IMR-90 (cell line): ENCODE results near the gene SPPL2B. TPM values are rescaled to one million over a fixed set of nuclear protein-coding genes. Genes with fewer than 3 reads are reported as not detected.

ENCODE experiments used
- ATAC-seq: fragments of 200-7000 bp; cut with Tn5 transposase; 2 replicates; pipeline ENCODE4 v1.9.1; 2020; ENCODE audit warnings: low read depth, mild to moderate bottlenecking, moderate library complexity
- BruUV-seq: library from RNA; stranded (reverse); fragments of 400-500 nt; replicated peaks from 2 replicates; lab custom pipeline; 2021; lab: Mats Ljungman, UMichigan
- CTCF ChIA-PET: fragments of 300-600 bp; formaldehyde crosslinking; extraction: SDS; loops from one replicate; lab custom pipeline; 2021; ENCODE audit warnings: antibody characterized with exemption; lab: Yijun Ruan, JAX
- POLR2A ChIA-PET: fragments of 300-600 bp; sonication (Branson Sonifier 250); formaldehyde crosslinking; loops from one replicate; lab custom pipeline; 2022; ENCODE audit warnings: antibody characterized with exemption; ENCODE audit not compliant: unreplicated experiment; lab: Charles Lee
- DNase-seq: peaks from one replicate; pipeline ENCODE4 v3.0.0; 2013
- H2AFZ ChIP-seq: replicated peaks from 2 replicates; pipeline ENCODE3; 2013; ENCODE audit warnings: low read length, mild to moderate bottlenecking; ENCODE audit not compliant: poor library complexity
- H2AK5ac ChIP-seq: 2 replicates; pipeline ENCODE4 v1.6.1; 2013; ENCODE audit warnings: low read depth, low read length, inconsistent platforms
- H2AK9ac ChIP-seq: replicated peaks from 2 replicates; pipeline ENCODE3; 2013; ENCODE audit warnings: mild to moderate bottlenecking, low read depth, low read length, moderate library complexity; ENCODE audit not compliant: poor library complexity
- H2BK120ac ChIP-seq: 2 replicates; pipeline ENCODE4 v1.6.1; 2013; ENCODE audit warnings: low read depth, low read length, inconsistent platforms
- H2BK15ac ChIP-seq: 3 replicates; pipeline ENCODE4 v1.6.1; 2013; ENCODE audit warnings: low read depth, low read length, inconsistent platforms
- H2BK20ac ChIP-seq: 2 replicates; pipeline ENCODE4 v1.6.1; 2013; ENCODE audit warnings: low read depth, mild to moderate bottlenecking, inconsistent platforms, low read length, moderate library complexity
- H2BK5ac ChIP-seq: 2 replicates; pipeline ENCODE4 v1.6.1; 2013; ENCODE audit warnings: mild to moderate bottlenecking, low read depth, low read length, inconsistent platforms; ENCODE audit not compliant: poor library complexity, severe bottlenecking
- H3K14ac ChIP-seq: replicated peaks from 2 replicates; pipeline ENCODE4 v1.6.1; 2013; ENCODE audit warnings: low read depth, low read length, inconsistent platforms
- H3K18ac ChIP-seq: 2 replicates; pipeline ENCODE4 v1.6.1; 2013; ENCODE audit warnings: low read depth, low read length, control low read depth
- H3K23ac ChIP-seq: 2 replicates; pipeline ENCODE4 v1.6.1; 2013; ENCODE audit warnings: low read depth, low read length, inconsistent platforms
- H3K27ac ChIP-seq: 2 replicates; pipeline ENCODE4 v1.5.1; 2013; ENCODE audit warnings: mild to moderate bottlenecking, control low read depth, low read length; ENCODE audit not compliant: insufficient read depth
- H3K27me3 ChIP-seq: 2 replicates; pipeline ENCODE4 v1.6.1; 2013; ENCODE audit warnings: low read length; ENCODE audit not compliant: control insufficient read depth, insufficient read depth
- H3K36me3 ChIP-seq: 2 replicates; pipeline ENCODE4 v1.6.1; 2013; ENCODE audit warnings: low read length, mixed read lengths; ENCODE audit not compliant: control insufficient read depth, insufficient read depth
- H3K4ac ChIP-seq: 2 replicates; pipeline ENCODE4 v1.6.1; 2013; ENCODE audit warnings: low read depth, low read length, inconsistent platforms
- H3K4me1 ChIP-seq: 2 replicates; pipeline ENCODE4 v1.6.1; 2013; ENCODE audit warnings: low read length, mixed read lengths; ENCODE audit not compliant: control insufficient read depth, insufficient read depth
- H3K4me2 ChIP-seq: 2 replicates; pipeline ENCODE4 v1.6.1; 2013; ENCODE audit warnings: low read depth, mild to moderate bottlenecking, control low read depth, low read length, moderate library complexity
- H3K4me3 ChIP-seq: 2 replicates; pipeline ENCODE4 v1.5.1; 2013; ENCODE audit warnings: low read depth, mild to moderate bottlenecking, control low read depth, low read length, moderate library complexity; ENCODE audit not compliant: insufficient read depth
- H3K56ac ChIP-seq: 2 replicates; pipeline ENCODE4 v1.6.1; 2013; ENCODE audit warnings: low read length, inconsistent platforms; ENCODE audit not compliant: insufficient read depth; ENCODE audit errors: extremely low read depth
- H3K79me1 ChIP-seq, 2 experiments: 2 replicates each; pipeline ENCODE4 v1.6.1; 2013; ENCODE audit warnings: low read length in 2 of 2, inconsistent platforms in 1 of 2, low read depth in 1 of 2
- H3K9ac ChIP-seq: 2 replicates; pipeline ENCODE4 v1.6.1; 2013; ENCODE audit warnings: low read depth, low read length, control low read depth
- H3K9me1 ChIP-seq: 2 replicates; pipeline ENCODE4 v1.6.1; 2013; ENCODE audit warnings: low read length, inconsistent platforms; ENCODE audit not compliant: insufficient read depth
- H3K9me3 ChIP-seq: 2 replicates; pipeline ENCODE4 v1.6.1; 2013; ENCODE audit warnings: low read length; ENCODE audit not compliant: control insufficient read depth, insufficient read depth
- H4K20me1 ChIP-seq: 2 replicates; pipeline ENCODE4 v1.6.1; 2013; ENCODE audit warnings: low read length, inconsistent platforms; ENCODE audit not compliant: insufficient read depth
- H4K5ac ChIP-seq: 2 replicates; pipeline ENCODE4 v1.6.1; 2013; ENCODE audit warnings: mild to moderate bottlenecking, low read depth, low read length, control low read depth
- H4K8ac ChIP-seq, 2 experiments: 2 replicates each; pipeline ENCODE4 v1.6.1; 2013; ENCODE audit warnings: low read depth in 2 of 2, low read length in 2 of 2, control low read depth in 1 of 2, inconsistent platforms in 1 of 2
- H4K91ac ChIP-seq: 2 replicates; pipeline ENCODE4 v1.6.1; 2013; ENCODE audit warnings: low read depth, low read length, inconsistent platforms; ENCODE audit not compliant: insufficient read depth
- CHD1 ChIP-seq: IDR thresholded peaks from 2 replicates; pipeline ENCODE4 v1.6.1; 2012; ENCODE audit warnings: low read depth, low read length, improper control_type of control experiment
- FOS ChIP-seq: fragments of 150-350 bp; IDR thresholded peaks from 2 replicates; pipeline ENCODE4 v1.6.1; 2016; ENCODE audit warnings: low read depth, low read length
- MAZ ChIP-seq: IDR thresholded peaks from 2 replicates; pipeline ENCODE4 v1.6.1; 2012; ENCODE audit warnings: low read depth, mild to moderate bottlenecking, low read length, improper control_type of control experiment, moderate library complexity, borderline replicate concordance
- NFE2L2 ChIP-seq: fragments of 150-350 bp; IDR thresholded peaks from 2 replicates; pipeline ENCODE4 v1.6.1; 2016; ENCODE audit warnings: low read depth, mild to moderate bottlenecking, low read length
- POLR2A ChIP-seq: IDR thresholded peaks from 2 replicates; pipeline ENCODE4 v1.6.1; 2012; ENCODE audit warnings: mild to moderate bottlenecking, low read depth, low read length
- RAD21 ChIP-seq: IDR thresholded peaks from 2 replicates; pipeline ENCODE4 v1.6.1; 2012; ENCODE audit warnings: low read length, improper control_type of control experiment
- RFX5 ChIP-seq: IDR thresholded peaks from 2 replicates; pipeline ENCODE4 v1.8.0; 2012; ENCODE audit warnings: low read depth, mild to moderate bottlenecking, low read length, moderate library complexity
- WGBS, 2 experiments: methylation state at CpG; one replicate each; pipeline versions ENCODE4 v1.1.5 to v1.1.7; 2013; ENCODE audit warnings: missing lambda C conversion rate in 2 of 2; ENCODE audit not compliant: insufficient read length in 1 of 2; ENCODE audit errors: extremely low coverage in 2 of 2; 5-methylcytosine and 5-hydroxymethylcytosine counted together
- dilution Hi-C: fragments of 300-500 bp; cut with HindIII; formaldehyde crosslinking; loops from one replicate; pipeline ENCODE4 v1.14.3; 2018; ENCODE audit warnings: low sequenced_read_pairs; ENCODE audit not compliant: unreplicated experiment
- in situ Hi-C: fragments of 300-500 bp; cut with MboI; formaldehyde crosslinking; loops from 3 replicates; pipeline ENCODE4 v1.14.3; 2019; ENCODE audit warnings: low sequenced_read_pairs, inconsistent platforms, mixed read lengths
- intact Hi-C: fragments of 100-400 bp; cut with micrococcal nuclease; formaldehyde crosslinking; loops from 2 replicates; pipeline ENCODE4 v1.10.0; 2022
- polyA plus RNA-seq, 3 experiments: library from polyadenylated mRNA; depleted of rRNA; stranded (reverse); fragments of >200 nt; gene quantifications; 2 replicates each; pipeline ENCODE4 v1.2.3, GENCODE V29; 2012; ENCODE audit warnings: low replicate concordance in 1 of 3
- total RNA-seq: library from RNA; depleted of rRNA; stranded (reverse); fragments of >200 nt; gene quantifications from 2 replicates; pipeline ENCODE4 v1.2.3, GENCODE V29; 2012

The SPPL2B gene
- total and polyA plus RNA-seq, 2 of the 4 experiments (the other 2 are of a cell fraction), result 3.4 to 45.7 TPM

DNA sequence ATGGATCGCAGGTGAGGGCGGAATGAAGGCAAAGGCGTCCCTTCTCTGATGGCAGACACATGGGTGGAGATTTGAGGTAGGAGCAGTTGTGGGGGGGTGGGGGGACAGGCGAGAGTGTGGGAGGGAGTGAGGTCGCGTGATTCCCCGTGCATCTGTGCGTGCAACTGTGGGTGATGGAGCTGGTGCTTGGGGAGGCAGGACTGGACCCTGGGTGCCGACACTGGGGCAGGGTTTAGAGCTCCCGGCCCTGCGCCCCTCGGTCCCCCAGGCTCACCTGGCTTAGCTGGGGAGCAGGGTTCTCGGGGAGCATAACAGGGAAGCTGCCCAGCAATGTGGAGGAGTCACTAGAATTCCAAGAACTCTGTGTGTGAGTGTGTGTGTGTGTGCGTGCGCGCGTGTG is 34.9 kb downstream of the SPPL2B start:
- Histone ChIP-seq H4K20me1 (no peaks in the 10 kb centered on the region), H4K91ac (no peak overlapping the region), H3K4me2 (no peak overlapping the region), H2BK120ac (no peak overlapping the region), H4K5ac (no peak overlapping the region), H3K79me1 (no peaks in the 10 kb centered on the region), H3K14ac (no peak overlapping the region), H3K4me3 (no peak overlapping the region), H2AK9ac (no peak overlapping the region), H3K9me3 (no peaks in the 10 kb centered on the region; the same call in 1 of the 2 replicates), H2AFZ (no peak overlapping the region), H3K27ac (no peak overlapping the region), H3K4me1 (no peaks in the 10 kb centered on the region), H3K18ac (no peak overlapping the region), H3K23ac (no peak overlapping the region), H2AK5ac (no peak overlapping the region), H3K9ac (no peak overlapping the region), H3K56ac (no peak overlapping the region), H3K27me3 (peaks cover 34% of the 10 kb centered on the region), H2BK5ac (no peak overlapping the region), H3K9me1 (0 out of 2 replicates have a peak, but pooled peaks cover 2% of the 10 kb centered on the region), H2BK15ac (no peak overlapping the region), H2BK20ac (no peak overlapping the region), H3K4ac (no peak overlapping the region), H4K8ac (no peak overlapping the region), H3K36me3 (no peaks in the 10 kb centered on the region)
- ATAC-seq (no peak), DNase-seq (no peak)
- intact Hi-C loops, result no loop called here
- dilution Hi-C loops, result no loop called here
- in situ Hi-C loops, result no loop called here
- WGBS, 2 experiments, result 62% methylated on average over 4 of the region's 17 CpGs; no CpG with 5 or more reads in 1 of the 2 experiments
- POLR2A ChIA-PET, result no interaction called here
- BruUV-seq, result no TSS peak
- TF ChIP-seq MAZ, result no peak
- no peak for TF ChIP-seq CHD1
- no peak for TF ChIP-seq POLR2A
- no peak for TF ChIP-seq FOS
- no peak for TF ChIP-seq NFE2L2
- TF ChIP-seq RAD21, result no peak
- no peak for TF ChIP-seq RFX5
- CTCF ChIA-PET, result no interaction called here
